Endometrium (tissue), 2 donors: ENCODE measurements around the gene CFP.

ENCODE experiments used
- FAIRE-seq: peaks from 2 replicates; lab custom pipeline; 2012; peaks lifted over from hg19 to GRCh38; lab: Jason Lieb, UNC
- donor health status: control.
- donor health status: control.

CFP gene

GRCh38 chrX:47637546-47638195 is 7.9 kb upstream of the CFP start:
- no peak for FAIRE-seq

GRCh38 chrX:47634871-47635575 is 5.3 kb upstream of the CFP start:
- FAIRE-seq: no peak

- FAIRE-seq: no peak
These were observed 4.2 kb upstream of the CFP start for GRCh38 chrX:47633689-47634590.

GRCh38 chrX:47632666-47633065 is 2.9 kb upstream of the CFP start:
- no peak for FAIRE-seq

GRCh38 chrX:47631676-47632075 is 1.9 kb upstream of the CFP start:
- no peak for FAIRE-seq

GRCh38 chrX:47628982-47629381 is 748 bp downstream of the CFP start:
- no peak for FAIRE-seq

- FAIRE-seq: no peak
These were observed 4.4 kb downstream of the CFP start for GRCh38 chrX:47625365-47625764.

GRCh38 chrX:47623540-47624027 is 6.1 kb downstream of the CFP start:
- FAIRE-seq: no peak

GRCh38 chrX:47621851-47622250 is 7.9 kb downstream of the CFP start:
- FAIRE-seq: no peak

GRCh38 chrX:47620303-47620685 is 9.4 kb downstream of the CFP start:
- no peak for FAIRE-seq

- no peak for FAIRE-seq
These were observed 10.0 kb downstream of the CFP start, which contains the start of gene SYN1 for GRCh38 chrX:47619486-47620302. Gene SYN1, minus strand, starts transcription at chrX:47619857. Its CDS starts 129 bp downstream, at chrX:47619728.

- FAIRE-seq: no peak
These were observed 10.7 kb downstream of the CFP start for GRCh38 chrX:47618923-47619485.

- FAIRE-seq: no peak
These were observed 15.1 kb downstream of the CFP start for GRCh38 chrX:47614618-47615017.

- no peak for FAIRE-seq
These were observed 16.6 kb downstream of the CFP start for GRCh38 chrX:47613082-47613481.

GRCh38 chrX:47612418-47612817 is 17.3 kb downstream of the CFP start:
- no peak for FAIRE-seq

GRCh38 chrX:47611926-47612325 is 17.8 kb downstream of the CFP start:
- FAIRE-seq: no peak

- FAIRE-seq: no peak
These were observed 18.2 kb downstream of the CFP start for GRCh38 chrX:47611489-47611888.

- FAIRE-seq: no peak
These were observed 19.2 kb downstream of the CFP start for GRCh38 chrX:47610511-47610910.

- FAIRE-seq: no peak
These were observed 21.5 kb downstream of the CFP start for GRCh38 chrX:47608130-47608810.

- FAIRE-seq: no peak
These were observed 22.6 kb downstream of the CFP start for GRCh38 chrX:47607091-47607490.

- no peak for FAIRE-seq
These were observed 24.7 kb downstream of the CFP start for GRCh38 chrX:47605024-47605423.
